Fibroblast of the aortic adventitia (primary cell): Measurements from ENCODE around the gene LCNL1. TPM values are rescaled to one million over a fixed set of nuclear protein-coding genes. Genes with fewer than 3 reads are reported as not detected.
A peak's percentile ranks its signal among the peaks of the same experiment; 100 is the strongest.

Source experiments
- DNase-seq: peaks from one replicate; pipeline ENCODE4 v3.0.0-alpha.2; 2010; ENCODE audit warnings: low read depth
- H3K4me3 ChIP-seq: 2 replicates; pipeline ENCODE4 v1.5.1; 2011; ENCODE audit warnings: low read depth, mild to moderate bottlenecking, control low read depth, low read length, moderate library complexity
- CTCF ChIP-seq: IDR thresholded peaks from 2 replicates; pipeline ENCODE4 v1.5.1; 2011; ENCODE audit warnings: mild to moderate bottlenecking, low read length, control low read depth, inconsistent platforms; ENCODE audit not compliant: insufficient read depth
- total RNA-seq: library from RNA; depleted of rRNA; stranded (reverse); fragments of >200 nt; gene quantifications from 2 replicates; pipeline ENCODE4 v1.2.3, GENCODE V29; 2012; ENCODE audit warnings: low replicate concordance

LCNL1 gene
- total RNA-seq, 1 donor = 0.54 TPM

DNA sequence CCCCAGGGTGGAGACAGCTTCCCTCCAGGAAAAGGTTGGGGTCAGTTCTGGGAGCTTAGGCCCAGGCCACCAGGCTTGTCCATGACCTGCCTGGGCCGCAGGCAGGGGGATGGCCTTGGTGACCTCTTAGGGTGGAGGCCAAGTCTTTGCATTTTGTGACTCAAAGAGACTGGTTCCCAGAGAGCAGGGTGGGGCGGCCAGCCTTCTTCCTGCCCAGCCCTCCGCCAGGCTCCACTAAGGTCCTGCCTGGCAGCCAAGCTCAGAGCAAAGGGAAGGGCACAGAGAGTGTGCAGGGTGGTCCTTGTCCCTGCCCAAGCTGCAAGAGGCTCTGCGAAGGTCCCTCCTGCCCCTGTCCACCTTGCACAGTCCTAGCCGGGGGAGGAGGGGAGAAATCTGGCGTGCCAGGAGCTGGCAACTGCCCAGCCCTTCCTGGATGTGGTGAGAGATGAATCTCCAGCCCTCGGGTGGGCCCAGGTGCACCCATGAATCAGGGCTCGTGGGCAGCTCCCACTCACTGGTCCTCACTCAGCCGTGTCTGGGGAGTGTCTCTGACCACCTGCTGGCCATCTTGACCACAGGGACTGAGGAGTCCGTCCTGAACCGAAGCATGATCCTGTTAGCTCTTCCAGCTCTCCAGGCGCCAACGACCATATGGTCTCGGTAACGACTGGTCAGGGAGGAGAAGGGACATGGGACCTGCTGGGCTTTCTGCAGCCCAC lies 7.8 kb upstream of the LCNL1 start:
- no peak for TF ChIP-seq CTCF
- DNase-seq = no peak
- no peak overlapping the region for H3K4me3 ChIP-seq

GRCh38 chr9:136975644-136976043 lies 7.1 kb upstream of the LCNL1 start:
- TF ChIP-seq CTCF = no peak
- DNase-seq = no peak
- no peak overlapping the region for H3K4me3 ChIP-seq

DNA sequence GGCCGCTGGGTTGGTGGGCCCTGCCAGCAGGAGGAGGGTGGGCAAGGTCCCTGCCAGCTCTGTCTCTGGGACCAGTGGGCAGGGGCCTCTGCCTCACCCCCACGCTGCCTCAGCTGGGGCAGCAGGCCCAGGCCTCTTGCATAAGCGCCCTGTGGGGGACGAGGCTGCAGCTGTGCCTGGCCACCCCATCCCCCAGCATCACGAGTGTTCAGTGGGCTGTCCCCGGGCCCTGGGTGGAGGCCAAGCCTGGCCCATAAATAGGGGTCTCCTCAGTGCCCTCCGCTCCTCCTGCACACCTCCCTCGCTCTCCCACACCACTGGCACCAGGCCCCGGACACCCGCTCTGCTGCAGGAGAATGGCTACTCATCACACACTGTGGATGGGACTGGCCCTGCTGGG lies 5.6 kb upstream of the LCNL1 start, which contains the start of gene PTGDS:
PTGDS (plus strand) TSS at position 282 of the 400 bp plus-strand sequence; CDS start at position 357, 75 bp downstream.
- no peak for DNase-seq
- peak within 1 kb of the TSS; percentile 56 for H3K4me3 ChIP-seq
- no peak for TF ChIP-seq CTCF

- no peak for DNase-seq
- TF ChIP-seq CTCF = no peak
- H3K4me3 ChIP-seq = peak overlapping the region; percentile 56
Observed at GRCh38 chr9:136977649-136978072, 5.1 kb upstream of the LCNL1 start.

DNA sequence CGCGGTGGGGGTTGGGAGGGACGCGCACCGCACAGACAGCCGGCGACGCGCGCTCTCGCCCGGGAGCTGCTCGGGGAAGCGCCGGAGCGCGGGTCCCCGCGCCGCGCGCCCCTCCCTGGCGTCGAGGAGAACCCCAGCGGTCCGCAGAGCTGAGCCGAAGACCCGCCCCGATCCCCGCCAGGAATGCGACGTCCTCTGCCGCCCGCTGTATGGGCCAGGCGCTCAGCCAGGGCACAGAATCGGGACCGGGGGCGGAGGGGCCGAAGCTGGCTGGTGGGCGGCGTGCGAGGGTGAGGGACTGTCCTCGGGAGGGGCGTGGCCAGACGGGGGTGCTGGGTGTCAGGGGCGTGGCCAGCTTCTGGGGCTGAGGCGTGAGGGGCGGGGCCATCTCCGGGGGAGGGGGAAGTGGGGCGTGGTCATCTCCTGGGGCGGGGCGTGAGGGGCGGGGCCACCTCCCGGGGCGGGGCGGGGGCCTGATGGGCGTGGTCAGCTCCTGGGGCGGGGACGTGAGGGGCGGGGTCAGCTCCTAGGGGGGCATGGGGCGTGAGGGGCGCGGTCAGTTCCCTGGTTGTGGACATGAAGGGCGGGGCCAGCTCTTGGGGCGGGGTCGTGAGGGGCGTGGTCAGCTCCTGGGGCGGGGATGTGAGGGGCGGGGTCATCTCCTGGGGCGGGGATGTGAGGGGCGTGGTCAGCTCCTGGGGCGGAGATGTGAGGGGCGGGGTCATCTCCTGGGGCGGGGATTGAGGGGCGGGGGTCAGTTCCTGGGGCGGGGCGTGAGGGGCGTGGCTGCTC lies 4.5 kb upstream of the LCNL1 start:
- no peak for TF ChIP-seq CTCF
- peak overlapping the region; percentile 56 for H3K4me3 ChIP-seq
- DNase-seq = peak; percentile 32

DNA sequence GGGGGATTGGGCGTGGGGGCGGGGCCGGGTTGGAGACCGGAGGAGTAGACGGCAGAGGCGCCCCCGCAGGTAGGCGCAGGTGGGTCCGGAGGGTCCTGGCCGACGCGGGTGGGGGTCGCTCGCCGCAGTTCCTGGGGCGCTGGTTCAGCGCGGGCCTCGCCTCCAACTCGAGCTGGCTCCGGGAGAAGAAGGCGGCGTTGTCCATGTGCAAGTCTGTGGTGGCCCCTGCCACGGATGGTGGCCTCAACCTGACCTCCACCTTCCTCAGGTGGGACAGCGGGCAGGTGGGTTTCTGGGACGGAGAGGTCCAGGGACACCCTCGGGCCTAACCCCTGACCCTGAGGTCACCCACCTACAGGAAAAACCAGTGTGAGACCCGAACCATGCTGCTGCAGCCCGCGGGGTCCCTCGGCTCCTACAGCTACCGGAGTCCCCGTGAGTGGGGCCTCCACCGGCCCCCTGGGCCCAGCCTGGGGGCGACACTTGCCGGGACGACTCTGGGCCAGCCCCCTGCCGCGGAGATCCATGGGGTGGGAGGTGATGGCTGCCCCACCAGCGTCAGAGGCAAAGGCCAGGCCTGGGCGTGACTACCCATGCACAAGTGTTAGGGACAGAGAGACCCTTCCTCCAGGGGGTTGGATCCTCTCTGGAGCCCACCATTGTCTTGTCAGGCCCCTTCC lies 3.8 kb upstream of the LCNL1 start:
- no peak overlapping the region for H3K4me3 ChIP-seq
- TF ChIP-seq CTCF = no peak
- no peak for DNase-seq
